A673 (cell line): ENCODE results near the gene TMIGD3.

Source experiments
- CTCF ChIP-seq: fragments of 300-800, 200-600 bp; sonication (generic); conservative IDR thresholded peaks from 2 replicates; pipeline ENCODE4 v1.5.1; 2017; ENCODE audit warnings: low read depth, mild to moderate bottlenecking, antibody characterized with exemption, low read length, moderate library complexity, mixed read lengths
- EZH2 ChIP-seq: fragments of 200-600 bp; sonication (generic); IDR thresholded peaks from 2 replicates; pipeline ENCODE4 v1.6.1; 2017; ENCODE audit warnings: borderline replicate concordance, low read depth, mild to moderate bottlenecking, mixed read lengths, antibody characterized with exemption, low read length; ENCODE audit not compliant: poor library complexity, severe bottlenecking

GRCh38 chr1:111552587-111552986 is 49.2 kb upstream of the TMIGD3 start:
- TF ChIP-seq CTCF (no peak), EZH2 (no peak)
